GM12892 (cell line): ENCODE data around the gene MYO1H.

ENCODE experiments used
- POLR2A ChIP-seq: IDR thresholded peaks from 2 replicates; pipeline ENCODE4 v1.6.1; 2011; ENCODE audit warnings: low read depth, low read length, control low read depth
- POLR2AphosphoS5 ChIP-seq: IDR thresholded peaks from 2 replicates; pipeline ENCODE4 v1.6.1; 2011; ENCODE audit warnings: low read depth, low read length, control low read depth
- TAF1 ChIP-seq: IDR thresholded peaks from 2 replicates; pipeline ENCODE4 v1.6.1; 2011; ENCODE audit warnings: low read depth, mild to moderate bottlenecking, control low read depth, low read length, borderline replicate concordance

GRCh38 chr12:109476807-109477184, 129.1 kb downstream of the MYO1H start:
- no peak for TF ChIP-seq POLR2A
- TF ChIP-seq POLR2AphosphoS5 = no peak
- TF ChIP-seq TAF1 = no peak
